ENCODE results near the gene POLR1H.
"Not testable (repeated sequence)": the region's sequence is repeated elsewhere in the genome, so short reads cannot be mapped to it uniquely, and the experiment has no call there.

The POLR1H gene

GRCh38 chr6:30029588-30029987, 31.5 kb upstream of the POLR1H start:
- no peak for DNase-seq (ENCODE audit: low read depth)
- no peak for TF ChIP-seq CTCF (IDR thresholded peaks at IDR 0.05; ENCODE audit: control insufficient read depth, insufficient read depth, low read depth, low read length, missing control alignments)

GRCh38 chr6:30031381-30031780, 29.7 kb upstream of the POLR1H start:
- DNase-seq (ENCODE audit: low read depth) = no peak
- H3K4me3 ChIP-seq (ENCODE audit: control insufficient read depth, low read depth, low read length) = no peak overlapping the region
- no peak for TF ChIP-seq CTCF (IDR thresholded peaks at IDR 0.05; ENCODE audit: control insufficient read depth, insufficient read depth, low read depth, low read length, missing control alignments)

More at GRCh38 chr6:30029588-30029987, 31.5 kb upstream of the POLR1H start:
- no peak overlapping the region for H3K4me3 ChIP-seq (ENCODE audit: control insufficient read depth, low read depth, low read length)

- not testable (repeated sequence) for H3K4me3 ChIP-seq (ENCODE audit: control insufficient read depth, low read depth, low read length)
- peak; percentile 80 for DNase-seq (ENCODE audit: low read depth)
These were observed 27.6 kb upstream of the POLR1H start for GRCh38 chr6:30033440-30033839.

- no peak overlapping the region for H3K4me3 ChIP-seq (ENCODE audit: control insufficient read depth, low read depth, low read length)
- TF ChIP-seq CTCF (IDR thresholded peaks at IDR 0.05; ENCODE audit: control insufficient read depth, insufficient read depth, low read depth, low read length, missing control alignments) = no peak
- DNase-seq (ENCODE audit: low read depth) = no peak
These were observed 25.3 kb upstream of the POLR1H start for GRCh38 chr6:30035784-30036183.

GRCh38 chr6:30037182-30037788, 23.8 kb upstream of the POLR1H start:
- H3K4me3 ChIP-seq (ENCODE audit: control insufficient read depth, low read depth, low read length) = no peak overlapping the region
- peak; percentile 59 for TF ChIP-seq CTCF (IDR thresholded peaks at IDR 0.05; ENCODE audit: control insufficient read depth, insufficient read depth, low read depth, low read length, missing control alignments)
- no peak for DNase-seq (ENCODE audit: low read depth)

GRCh38 chr6:30041221-30041620, 19.8 kb upstream of the POLR1H start:
- DNase-seq (ENCODE audit: low read depth) = no peak
- H3K4me3 ChIP-seq (ENCODE audit: control insufficient read depth, low read depth, low read length) = no peak overlapping the region
- TF ChIP-seq CTCF (IDR thresholded peaks at IDR 0.05; ENCODE audit: control insufficient read depth, insufficient read depth, low read depth, low read length, missing control alignments) = no peak

GRCh38 chr6:30041821-30042220, 19.2 kb upstream of the POLR1H start:
- H3K4me3 ChIP-seq (ENCODE audit: control insufficient read depth, low read depth, low read length) = no peak overlapping the region
- no peak for DNase-seq (ENCODE audit: low read depth)
- TF ChIP-seq CTCF (IDR thresholded peaks at IDR 0.05; ENCODE audit: control insufficient read depth, insufficient read depth, low read depth, low read length, missing control alignments) = no peak
